ENCODE data around the gene ATP6V0C. TPM values are rescaled to one million over a fixed set of nuclear protein-coding genes. Genes with fewer than 3 reads are reported as not detected.

The ATP6V0C gene
- total RNA-seq, 1 experiment from 2014 or later: 260 TPM

DNA sequence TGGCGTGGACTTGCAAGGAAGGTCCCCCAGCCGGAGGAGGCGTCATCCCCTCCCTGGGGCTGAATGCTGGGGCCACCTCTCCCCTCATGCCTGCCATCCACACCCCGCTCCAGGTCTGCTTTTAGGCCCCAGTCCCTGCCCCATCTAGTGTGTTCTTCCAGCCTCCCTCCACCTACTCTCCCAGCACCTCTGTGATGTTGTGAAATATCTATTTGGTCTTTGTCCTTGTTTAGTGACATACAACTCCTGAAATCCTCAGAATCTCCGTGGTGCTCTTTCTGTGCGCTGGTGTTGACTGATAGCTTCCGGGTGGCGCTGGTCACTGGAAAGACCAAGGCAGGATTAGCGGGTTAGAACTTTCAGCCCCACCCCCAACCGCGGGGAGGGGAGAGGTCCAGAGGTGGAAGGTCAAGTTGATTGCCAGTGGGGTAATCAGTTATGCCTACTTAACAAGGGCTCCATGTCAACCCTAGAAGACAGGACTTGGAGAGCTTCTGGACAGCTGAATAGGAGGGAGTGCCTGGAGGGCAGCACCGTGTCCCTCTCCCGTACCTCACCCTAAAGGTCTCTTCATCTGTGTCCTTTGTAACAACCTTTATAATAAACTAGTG is 28.7 kb upstream of the ATP6V0C start:
- CTCF ChIA-PET: no interaction called here
- Mint-ChIP-seq H3K27ac (ENCODE audit: unreplicated experiment) (no peak overlapping the region), H3K27me3 (ENCODE audit: unreplicated experiment) (no peaks in the 10 kb centered on the region), H3K36me3 (ENCODE audit: insufficient read depth, unreplicated experiment) (peaks cover 17% of the 10 kb centered on the region), H3K9me3 (ENCODE audit: low read depth, unreplicated experiment) (no peaks in the 10 kb centered on the region), H3K4me3 (ENCODE audit: low read depth, unreplicated experiment) (no peak overlapping the region), H3K4me1 (ENCODE audit: low read depth, unreplicated experiment) (peaks cover 7% of the 10 kb centered on the region)
- intact Hi-C loops (cut with micrococcal nuclease; ENCODE audit: unreplicated experiment): no loop called here
- no TSS peak for BruUV-seq (replicated peaks)
- no peak for DNase-seq
- TF ChIP-seq CTCF (IDR thresholded peaks at IDR 0.05; ENCODE audit: unreplicated experiment): no peak

DNA sequence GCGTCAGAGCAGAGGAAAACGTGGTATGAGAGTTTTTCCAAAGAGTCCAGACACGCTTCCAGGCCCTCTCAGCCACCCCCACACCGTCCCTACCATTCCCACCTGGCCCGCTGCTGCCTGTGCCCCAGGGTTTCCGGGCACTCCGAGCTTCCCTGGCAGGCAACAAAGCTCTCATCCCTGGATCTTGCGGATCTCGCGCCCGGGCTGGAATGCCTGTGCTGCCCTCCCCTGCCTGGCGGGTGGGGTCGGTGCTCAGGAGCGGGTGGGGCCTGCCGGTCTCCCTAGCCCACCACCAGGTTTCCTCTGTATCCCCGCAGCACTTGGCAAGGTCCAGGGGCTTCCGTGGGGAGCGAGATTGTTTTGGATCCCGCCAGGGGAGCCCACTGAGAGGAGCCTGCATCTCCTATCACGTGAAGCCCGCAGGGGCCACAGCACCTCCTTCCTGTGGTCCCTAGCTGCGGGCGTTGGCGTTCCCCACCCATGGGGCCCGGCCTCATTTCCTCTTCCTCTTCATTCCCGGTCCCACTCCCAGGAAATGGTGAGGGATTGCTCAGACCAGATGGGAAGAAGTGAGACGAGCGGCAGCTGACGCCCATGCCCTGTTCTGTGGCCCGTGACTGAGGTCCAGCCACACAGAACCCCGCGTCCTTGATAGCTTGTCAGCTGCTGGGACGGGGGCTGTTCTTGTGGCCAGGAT is 27.8 kb upstream of the ATP6V0C start:
- intact Hi-C loops (cut with micrococcal nuclease; ENCODE audit: unreplicated experiment): no loop called here
- H3K27me3 Mint-ChIP-seq (ENCODE audit: unreplicated experiment): no peaks in the 10 kb centered on the region
- H3K4me1 Mint-ChIP-seq (ENCODE audit: low read depth, unreplicated experiment): peaks cover 7% of the 10 kb centered on the region
- no TSS peak for BruUV-seq (replicated peaks)
- no peak overlapping the region for H3K27ac Mint-ChIP-seq (ENCODE audit: unreplicated experiment)
- DNase-seq: no peak
- H3K4me3 Mint-ChIP-seq (ENCODE audit: low read depth, unreplicated experiment): no peak overlapping the region
- TF ChIP-seq CTCF (IDR thresholded peaks at IDR 0.05; ENCODE audit: unreplicated experiment): no peak
- CTCF ChIA-PET: no interaction called here
- no peaks in the 10 kb centered on the region for H3K9me3 Mint-ChIP-seq (ENCODE audit: low read depth, unreplicated experiment)
- H3K36me3 Mint-ChIP-seq (ENCODE audit: insufficient read depth, unreplicated experiment): peaks cover 17% of the 10 kb centered on the region

DNA sequence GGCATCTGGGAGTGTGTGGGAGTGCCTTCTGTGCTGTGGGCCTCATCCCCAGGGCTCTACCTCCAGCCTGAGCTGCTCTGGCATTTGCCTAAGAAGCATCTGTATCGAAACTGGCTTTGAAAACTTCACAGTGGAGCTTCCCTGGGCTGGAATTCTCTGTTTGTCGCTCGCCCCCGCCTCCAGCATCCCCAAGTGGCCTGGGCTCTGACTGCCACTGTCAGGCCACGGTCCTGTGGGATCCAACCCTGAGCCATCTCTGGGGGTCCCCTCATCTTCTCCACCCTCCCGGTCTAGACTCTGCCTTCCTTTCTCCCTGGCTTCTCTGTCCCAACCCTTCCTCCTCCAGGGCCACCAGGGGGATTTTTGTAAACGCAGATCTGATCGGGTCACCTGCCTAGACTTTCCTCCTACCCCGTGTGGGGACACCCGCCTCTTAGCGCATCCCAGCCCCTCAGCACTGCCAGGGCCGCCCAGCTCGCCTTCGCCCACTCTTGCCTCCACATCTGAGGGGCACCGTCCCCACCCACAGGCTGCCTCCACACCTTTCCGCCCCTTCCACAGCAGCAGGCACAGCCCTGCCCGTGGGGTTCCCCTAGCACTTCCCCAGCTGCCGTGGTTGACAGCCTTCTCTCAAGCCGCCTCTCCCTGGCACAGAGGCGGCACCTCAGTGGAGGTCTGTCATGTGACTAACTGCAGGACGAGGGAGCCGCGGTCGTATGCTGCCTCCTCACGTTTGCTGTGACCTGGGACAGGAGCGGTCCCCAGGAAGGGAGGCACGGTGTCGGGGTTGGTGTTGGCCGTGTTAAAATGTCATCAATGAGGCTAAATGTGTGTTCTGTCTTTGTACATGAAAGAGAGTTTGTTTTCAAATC is 26.9 kb upstream of the ATP6V0C start:
- CTCF ChIA-PET: no interaction called here
- no peak for TF ChIP-seq CTCF (IDR thresholded peaks at IDR 0.05; ENCODE audit: unreplicated experiment)
- Mint-ChIP-seq H3K36me3 (ENCODE audit: insufficient read depth, unreplicated experiment) (peaks cover 17% of the 10 kb centered on the region), H3K4me1 (ENCODE audit: low read depth, unreplicated experiment) (peaks cover 7% of the 10 kb centered on the region), H3K27me3 (ENCODE audit: unreplicated experiment) (no peaks in the 10 kb centered on the region), H3K27ac (ENCODE audit: unreplicated experiment) (no peak overlapping the region), H3K9me3 (ENCODE audit: low read depth, unreplicated experiment) (no peaks in the 10 kb centered on the region), H3K4me3 (ENCODE audit: low read depth, unreplicated experiment) (no peak overlapping the region)
- DNase-seq: no peak
- intact Hi-C loops (cut with micrococcal nuclease; ENCODE audit: unreplicated experiment): no loop called here
- BruUV-seq (replicated peaks): no TSS peak

DNA sequence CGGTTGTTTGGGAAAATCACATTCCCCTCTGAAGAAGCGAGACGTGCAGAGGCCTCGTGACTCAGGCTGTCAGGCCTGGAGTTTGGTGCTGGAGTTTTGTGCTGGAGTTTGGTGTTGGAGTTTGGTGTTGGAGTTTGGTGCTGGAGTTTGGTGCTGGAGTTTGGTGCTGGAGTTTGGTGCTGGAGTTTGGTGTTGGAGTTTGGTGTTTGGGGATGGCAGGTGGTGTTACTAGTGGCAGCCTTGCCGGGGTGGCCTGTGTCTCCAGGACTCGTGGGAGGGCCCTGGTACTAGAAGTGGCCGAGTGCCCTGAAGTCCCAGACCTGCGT is 26.3 kb upstream of the ATP6V0C start:
- TF ChIP-seq CTCF (IDR thresholded peaks at IDR 0.05; ENCODE audit: unreplicated experiment): no peak
- no peak overlapping the region for H3K4me3 Mint-ChIP-seq (ENCODE audit: low read depth, unreplicated experiment)
- peaks cover 14% of the 10 kb centered on the region for H3K36me3 Mint-ChIP-seq (ENCODE audit: insufficient read depth, unreplicated experiment)
- no peak for DNase-seq
- no peaks in the 10 kb centered on the region for H3K27me3 Mint-ChIP-seq (ENCODE audit: unreplicated experiment)
- H3K27ac Mint-ChIP-seq (ENCODE audit: unreplicated experiment): no peak overlapping the region
- CTCF ChIA-PET: no interaction called here
- intact Hi-C loops (cut with micrococcal nuclease; ENCODE audit: unreplicated experiment): no loop called here
- BruUV-seq (replicated peaks): no TSS peak
- H3K4me1 Mint-ChIP-seq (ENCODE audit: low read depth, unreplicated experiment): peaks cover 7% of the 10 kb centered on the region
- H3K9me3 Mint-ChIP-seq (ENCODE audit: low read depth, unreplicated experiment): no peaks in the 10 kb centered on the region
